ENCODE results near the gene CAMTA1. TPM values are rescaled to one million over a fixed set of nuclear protein-coding genes. Genes with fewer than 3 reads are reported as not detected.

CAMTA1 gene
- total RNA-seq, 4 donors from 2014 or later: 86.3 to 170 (median 132) TPM

DNA sequence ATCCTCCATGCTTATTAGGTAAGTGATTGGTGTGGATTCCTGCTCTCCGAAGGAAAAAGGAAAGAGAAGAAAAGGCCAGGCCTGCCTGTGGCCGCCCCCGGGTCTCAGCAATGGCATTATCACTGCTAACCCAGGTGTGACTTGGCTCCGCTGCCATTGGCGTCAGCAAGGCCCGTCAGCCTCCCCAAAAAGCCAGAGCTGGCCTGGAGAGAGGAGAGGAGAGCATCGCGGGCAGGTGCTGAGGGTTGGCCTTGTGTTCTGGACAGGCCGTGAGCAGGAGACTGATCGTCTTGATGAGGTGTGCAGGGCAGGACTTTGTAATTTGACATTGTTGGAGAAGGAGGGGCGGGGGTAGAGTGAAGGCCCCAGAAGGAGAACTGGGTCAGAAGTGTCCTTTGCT, 186.4 kb downstream of the CAMTA1 start:
- no peak overlapping the region for H3K4me3 ChIP-seq
- peaks cover 0 to 9% (median 0%) of the 10 kb centered on the region in 3 donors for H3K4me1 ChIP-seq
- H3K27ac ChIP-seq: no peak overlapping the region
- H3K36me3 ChIP-seq: no peaks in the 10 kb centered on the region
- no peaks in the 10 kb centered on the region for H3K9me3 ChIP-seq
- TF ChIP-seq POLR2AphosphoS5 (IDR thresholded peaks at IDR 0.05) (no peak), EP300 (IDR thresholded peaks at IDR 0.05) (no peak), POLR2A (IDR thresholded peaks at IDR 0.05) (no peak)
- TF ChIP-seq, protein P1, sequence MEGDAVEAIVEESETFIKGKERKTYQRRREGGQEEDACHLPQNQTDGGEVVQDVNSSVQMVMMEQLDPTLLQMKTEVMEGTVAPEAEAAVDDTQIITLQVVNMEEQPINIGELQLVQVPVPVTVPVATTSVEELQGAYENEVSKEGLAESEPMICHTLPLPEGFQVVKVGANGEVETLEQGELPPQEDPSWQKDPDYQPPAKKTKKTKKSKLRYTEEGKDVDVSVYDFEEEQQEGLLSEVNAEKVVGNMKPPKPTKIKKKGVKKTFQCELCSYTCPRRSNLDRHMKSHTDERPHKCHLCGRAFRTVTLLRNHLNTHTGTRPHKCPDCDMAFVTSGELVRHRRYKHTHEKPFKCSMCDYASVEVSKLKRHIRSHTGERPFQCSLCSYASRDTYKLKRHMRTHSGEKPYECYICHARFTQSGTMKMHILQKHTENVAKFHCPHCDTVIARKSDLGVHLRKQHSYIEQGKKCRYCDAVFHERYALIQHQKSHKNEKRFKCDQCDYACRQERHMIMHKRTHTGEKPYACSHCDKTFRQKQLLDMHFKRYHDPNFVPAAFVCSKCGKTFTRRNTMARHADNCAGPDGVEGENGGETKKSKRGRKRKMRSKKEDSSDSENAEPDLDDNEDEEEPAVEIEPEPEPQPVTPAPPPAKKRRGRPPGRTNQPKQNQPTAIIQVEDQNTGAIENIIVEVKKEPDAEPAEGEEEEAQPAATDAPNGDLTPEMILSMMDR (IDR thresholded peaks at IDR 0.05): no peak
- peaks cover 18% of the 10 kb centered on the region for H3K27me3 ChIP-seq
- no peak for ATAC-seq
- WGBS, 2 donors (ENCODE audit: low coverage in 1 of 2): 80 to 100% methylated on average over 1 of the region's 11 CpGs

DNA sequence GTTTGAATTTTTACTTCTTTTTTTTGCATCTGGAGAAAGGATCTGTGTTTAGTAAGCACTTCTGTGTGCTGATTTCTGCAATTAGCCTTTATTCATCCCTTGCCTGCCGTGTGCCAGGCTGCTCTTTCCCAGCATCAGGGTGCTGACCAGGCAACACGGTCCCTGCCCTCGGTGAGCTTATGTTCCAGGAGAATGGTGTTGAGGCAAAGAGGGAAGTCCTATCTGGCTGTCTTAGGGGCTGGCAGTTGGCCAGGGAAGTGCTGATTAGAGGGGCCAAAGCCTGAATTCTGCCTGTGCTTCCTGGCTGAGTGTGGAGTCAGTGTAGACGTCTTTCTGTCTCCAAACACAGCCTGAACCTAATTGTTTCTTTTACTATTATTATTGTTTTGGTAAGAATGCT, 187.1 kb downstream of the CAMTA1 start:
- ATAC-seq: no peak
- no peak overlapping the region for H3K27ac ChIP-seq
- 57 to 67% methylated on average over 4 of the region's 4 CpGs for WGBS, 2 donors (ENCODE audit: low coverage in 1 of 2)
- H3K36me3 ChIP-seq: no peaks in the 10 kb centered on the region
- no peak overlapping the region for H3K4me3 ChIP-seq
- TF ChIP-seq POLR2AphosphoS5 (IDR thresholded peaks at IDR 0.05): no peak
- no peak for TF ChIP-seq POLR2A (IDR thresholded peaks at IDR 0.05)
- TF ChIP-seq, protein P1 (IDR thresholded peaks at IDR 0.05): no peak
- H3K4me1 ChIP-seq: peaks cover 0 to 9% (median 0%) of the 10 kb centered on the region in 3 donors
- peaks cover 16% of the 10 kb centered on the region for H3K27me3 ChIP-seq
- no peaks in the 10 kb centered on the region for H3K9me3 ChIP-seq

DNA sequence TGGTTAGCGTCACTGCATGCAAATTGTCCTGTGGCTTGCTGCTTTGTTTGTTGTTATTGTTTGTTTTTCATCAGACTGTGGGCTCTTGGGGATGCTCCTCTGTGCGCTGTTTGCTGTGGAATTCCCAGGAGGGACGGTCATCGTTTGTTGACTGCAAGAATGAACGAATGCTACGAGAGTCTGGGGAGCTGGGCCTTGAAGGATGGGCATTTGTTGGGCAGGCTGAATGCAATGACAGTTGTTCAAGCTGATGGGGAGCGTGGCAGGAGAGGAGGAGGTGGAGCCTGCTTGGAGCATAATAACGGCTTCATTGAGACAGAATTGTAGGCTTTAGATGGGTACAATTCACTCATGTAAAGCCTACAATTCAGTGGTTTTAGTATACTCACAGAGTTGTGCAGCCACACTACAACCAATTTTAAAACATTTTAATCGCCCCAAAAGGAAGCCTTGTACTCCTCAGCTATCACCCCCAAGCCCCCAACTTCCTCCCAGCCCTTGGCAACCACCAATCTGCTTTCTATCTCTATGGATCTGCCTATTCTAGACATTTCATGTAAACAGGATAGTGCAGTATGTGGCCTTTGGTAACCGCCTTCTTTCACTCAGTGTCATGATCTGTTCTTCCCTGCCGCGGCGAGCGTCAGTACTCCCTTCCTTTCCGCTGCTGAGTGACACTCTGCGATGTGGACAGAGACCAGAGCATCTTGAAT, 190.2 kb downstream of the CAMTA1 start:
- H3K27me3 ChIP-seq: peaks cover 10% of the 10 kb centered on the region
- peaks cover 0 to 9% (median 0%) of the 10 kb centered on the region in 3 donors for H3K4me1 ChIP-seq
- H3K36me3 ChIP-seq: no peaks in the 10 kb centered on the region
- H3K4me3 ChIP-seq: no peak overlapping the region
- 69 to 70% methylated on average over 13 of the region's 16 CpGs for WGBS, 2 donors (ENCODE audit: low coverage in 1 of 2)
- H3K9me3 ChIP-seq: no peaks in the 10 kb centered on the region
- TF ChIP-seq POLR2AphosphoS5 (IDR thresholded peaks at IDR 0.05) (no peak), EP300 (IDR thresholded peaks at IDR 0.05) (no peak), POLR2A (IDR thresholded peaks at IDR 0.05) (no peak)
- TF ChIP-seq, protein P1 (IDR thresholded peaks at IDR 0.05): no peak
- no peak overlapping the region for H3K27ac ChIP-seq
- no peak for ATAC-seq

DNA sequence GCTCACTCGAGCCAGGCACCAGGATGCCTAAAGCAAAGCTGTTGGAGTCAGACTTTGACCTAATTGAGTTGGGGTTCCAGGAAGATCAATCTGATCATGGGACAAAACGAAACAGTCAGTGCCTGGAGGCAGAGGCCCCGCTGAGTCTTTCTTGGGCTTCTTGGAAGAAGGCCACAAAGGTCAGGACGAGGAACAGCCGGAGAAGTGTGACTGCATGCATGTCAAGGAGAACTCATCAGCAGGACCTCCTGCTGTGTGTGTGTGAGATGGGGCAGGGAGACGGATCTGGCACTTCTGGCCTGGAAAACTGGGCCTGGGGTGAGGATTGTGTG, 190.8 kb downstream of the CAMTA1 start:
- Histone ChIP-seq H3K36me3 (no peaks in the 10 kb centered on the region), H3K9me3 (no peaks in the 10 kb centered on the region), H3K27me3 (peaks cover 10% of the 10 kb centered on the region), H3K4me1 (peaks cover 0 to 5% (median 0%) of the 10 kb centered on the region in 3 donors), H3K4me3 (no peak overlapping the region), H3K27ac (no peak overlapping the region)
- ATAC-seq: no peak
- no peak for TF ChIP-seq POLR2A (IDR thresholded peaks at IDR 0.05)
- TF ChIP-seq, protein P1 (IDR thresholded peaks at IDR 0.05): no peak
- TF ChIP-seq EP300 (IDR thresholded peaks at IDR 0.05): no peak
- TF ChIP-seq POLR2AphosphoS5 (IDR thresholded peaks at IDR 0.05): no peak
- WGBS, 2 donors (ENCODE audit: low coverage in 1 of 2): 50 to 64% methylated on average over 2 to 5 of the region's 6 CpGs

DNA sequence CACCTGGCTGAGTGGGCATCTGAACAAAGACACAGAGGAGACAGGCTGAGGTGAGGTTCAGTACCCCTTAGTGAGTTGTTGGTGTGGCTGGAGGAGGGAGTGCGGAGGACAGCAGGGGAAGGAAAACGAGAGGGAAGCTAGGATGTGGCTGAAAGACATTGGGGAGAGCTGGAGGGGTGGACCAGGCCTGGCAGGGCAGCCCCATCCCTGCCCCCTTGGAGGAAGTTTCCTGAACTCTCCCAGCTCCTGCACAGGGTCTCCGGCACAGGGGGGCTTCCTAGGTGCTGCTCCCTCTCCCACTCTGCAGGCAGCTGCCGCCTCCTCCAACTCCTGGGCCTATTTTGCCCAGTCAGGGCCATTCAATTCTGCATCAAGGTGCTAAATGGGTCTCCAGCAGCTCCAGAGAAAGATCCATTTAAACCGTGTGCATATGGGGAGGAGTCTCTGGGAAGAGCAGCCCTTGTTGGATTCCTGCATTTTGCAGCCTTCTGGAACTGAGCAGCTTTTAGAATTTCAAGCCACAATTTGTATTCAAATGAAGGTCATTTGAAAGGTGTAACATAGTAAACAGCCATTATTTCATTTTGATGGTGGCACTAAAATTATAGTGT, 193.9 kb downstream of the CAMTA1 start:
- H3K9me3 ChIP-seq: no peaks in the 10 kb centered on the region
- TF ChIP-seq POLR2A (IDR thresholded peaks at IDR 0.05) (no peak), EP300 (IDR thresholded peaks at IDR 0.05) (no peak), POLR2AphosphoS5 (IDR thresholded peaks at IDR 0.05) (no peak)
- TF ChIP-seq, protein P1 (IDR thresholded peaks at IDR 0.05): no peak
- ATAC-seq: no peak
- H3K4me1 ChIP-seq: no peaks in the 10 kb centered on the region
- H3K27ac ChIP-seq: no peak overlapping the region
- 60 to 100% methylated on average over 1 to 4 of the region's 5 CpGs for WGBS, 2 donors (ENCODE audit: low coverage in 1 of 2)
- H3K36me3 ChIP-seq: no peaks in the 10 kb centered on the region
- H3K4me3 ChIP-seq: no peak overlapping the region
- H3K27me3 ChIP-seq: peaks cover 12% of the 10 kb centered on the region
